Measurements from ENCODE around the gene CIC.
"Not testable (repeated sequence)": the region's sequence is repeated elsewhere in the genome, so short reads cannot be mapped to it uniquely, and the experiment has no call there.

CIC gene

GRCh38 chr19:42328854-42329253, 59.8 kb downstream of the CIC start:
- H3K9me3 Mint-ChIP-seq = no peaks in the 10 kb centered on the region
- H3K36me3 Mint-ChIP-seq (ENCODE audit: low read depth) = no peaks in the 10 kb centered on the region
- H3K4me1 Mint-ChIP-seq = peaks cover 54% of the 10 kb centered on the region

GRCh38 chr19:42330241-42330711, 61.2 kb downstream of the CIC start:
- DNase-seq = no peak
- Mint-ChIP-seq H3K4me1 (peaks cover 48% of the 10 kb centered on the region), H3K27me3 (ENCODE audit: low read depth, poor library complexity) (peaks cover 8% of the 10 kb centered on the region), H3K27ac (peak overlapping the region; percentile 80), H3K9me3 (no peaks in the 10 kb centered on the region), H3K36me3 (ENCODE audit: low read depth) (no peaks in the 10 kb centered on the region), H3K4me3 (no peak overlapping the region)
- TF ChIP-seq CTCF (IDR thresholded peaks at IDR 0.05) = no peak

More at GRCh38 chr19:42328854-42329253, 59.8 kb downstream of the CIC start:
- no peak for TF ChIP-seq CTCF (IDR thresholded peaks at IDR 0.05)
- DNase-seq = no peak
- peaks cover 23% of the 10 kb centered on the region for H3K27me3 Mint-ChIP-seq (ENCODE audit: low read depth, poor library complexity)
- peak overlapping the region; percentile 13 for H3K4me3 Mint-ChIP-seq
- peak overlapping the region; percentile 88 for H3K27ac Mint-ChIP-seq

- not testable (repeated sequence) for H3K27me3 Mint-ChIP-seq (ENCODE audit: low read depth, poor library complexity); H3K36me3 Mint-ChIP-seq (ENCODE audit: low read depth); H3K9me3 Mint-ChIP-seq; H3K4me3 Mint-ChIP-seq; DNase-seq; H3K27ac Mint-ChIP-seq
- peaks cover 45% of the 10 kb centered on the region for H3K4me1 Mint-ChIP-seq
These were observed 62.3 kb downstream of the CIC start for GRCh38 chr19:42331333-42331732.

- TF ChIP-seq CTCF (IDR thresholded peaks at IDR 0.05) = no peak
- Mint-ChIP-seq H3K9me3 (no peaks in the 10 kb centered on the region), H3K36me3 (ENCODE audit: low read depth) (no peaks in the 10 kb centered on the region), H3K27me3 (ENCODE audit: low read depth, poor library complexity) (peaks cover 7% of the 10 kb centered on the region), H3K4me1 (peaks cover 37% of the 10 kb centered on the region), H3K27ac (no peak overlapping the region), H3K4me3 (no peak overlapping the region)
- DNase-seq = no peak
These were observed 63.0 kb downstream of the CIC start for GRCh38 chr19:42332059-42332458.

- no peak for DNase-seq
- Mint-ChIP-seq H3K36me3 (ENCODE audit: low read depth) (peaks cover 3% of the 10 kb centered on the region), H3K9me3 (no peaks in the 10 kb centered on the region), H3K27me3 (ENCODE audit: low read depth, poor library complexity) (peaks cover 7% of the 10 kb centered on the region), H3K4me3 (no peak overlapping the region), H3K27ac (no peak overlapping the region), H3K4me1 (peaks cover 28% of the 10 kb centered on the region)
- no peak for TF ChIP-seq CTCF (IDR thresholded peaks at IDR 0.05)
These were observed 64.0 kb downstream of the CIC start for GRCh38 chr19:42333018-42333417.

- no peaks in the 10 kb centered on the region for H3K9me3 Mint-ChIP-seq
- H3K4me3 Mint-ChIP-seq = no peak overlapping the region
- H3K36me3 Mint-ChIP-seq (ENCODE audit: low read depth) = peaks cover 13% of the 10 kb centered on the region
- DNase-seq = no peak
- no peak overlapping the region for H3K27ac Mint-ChIP-seq
- TF ChIP-seq CTCF (IDR thresholded peaks at IDR 0.05) = no peak
- peaks cover under 1% of the 10 kb centered on the region for H3K27me3 Mint-ChIP-seq (ENCODE audit: low read depth, poor library complexity)
- H3K4me1 Mint-ChIP-seq = peaks cover 17% of the 10 kb centered on the region
These were observed 65.1 kb downstream of the CIC start for GRCh38 chr19:42333975-42334696.

All from nephron progenitor cell (in vitro differentiated cells).